ENCODE data around the gene SOHLH2.

DNA sequence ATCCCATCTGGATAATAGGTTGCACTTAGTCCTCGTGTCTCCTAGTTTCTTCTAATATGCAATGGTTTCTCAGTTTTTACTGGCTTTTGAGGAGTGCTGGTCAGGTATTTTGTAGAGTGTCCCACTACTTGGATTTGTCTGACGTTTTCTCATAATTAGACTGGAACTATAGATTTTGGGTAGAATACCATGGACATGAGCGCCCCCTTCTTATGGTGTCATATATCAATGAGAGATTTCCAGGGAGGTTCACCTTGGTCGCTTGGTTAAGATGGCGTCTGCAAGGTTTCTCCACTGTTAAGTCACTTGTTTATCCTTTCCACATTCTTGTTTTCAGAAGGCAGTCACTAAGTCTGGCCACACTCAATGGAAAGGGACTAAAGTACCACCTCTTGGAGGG, 6.7 kb downstream of the SOHLH2 start:
- TF ChIP-seq FOXK1 (CRISPR knock-in tag; IDR thresholded peaks at IDR 0.05) (no peak), TEAD4 (CRISPR knock-in tag; IDR thresholded peaks at IDR 0.05) (no peak), PRRX2 (CRISPR knock-in tag; IDR thresholded peaks at IDR 0.05) (no peak), MYBL2 (CRISPR knock-in tag; IDR thresholded peaks at IDR 0.05) (no peak), ATF1 (CRISPR knock-in tag; IDR thresholded peaks at IDR 0.05) (no peak), ZBTB21 (CRISPR knock-in tag; IDR thresholded peaks at IDR 0.05; ENCODE audit: borderline replicate concordance) (no peak)
- TF ChIP-seq, protein P1, sequence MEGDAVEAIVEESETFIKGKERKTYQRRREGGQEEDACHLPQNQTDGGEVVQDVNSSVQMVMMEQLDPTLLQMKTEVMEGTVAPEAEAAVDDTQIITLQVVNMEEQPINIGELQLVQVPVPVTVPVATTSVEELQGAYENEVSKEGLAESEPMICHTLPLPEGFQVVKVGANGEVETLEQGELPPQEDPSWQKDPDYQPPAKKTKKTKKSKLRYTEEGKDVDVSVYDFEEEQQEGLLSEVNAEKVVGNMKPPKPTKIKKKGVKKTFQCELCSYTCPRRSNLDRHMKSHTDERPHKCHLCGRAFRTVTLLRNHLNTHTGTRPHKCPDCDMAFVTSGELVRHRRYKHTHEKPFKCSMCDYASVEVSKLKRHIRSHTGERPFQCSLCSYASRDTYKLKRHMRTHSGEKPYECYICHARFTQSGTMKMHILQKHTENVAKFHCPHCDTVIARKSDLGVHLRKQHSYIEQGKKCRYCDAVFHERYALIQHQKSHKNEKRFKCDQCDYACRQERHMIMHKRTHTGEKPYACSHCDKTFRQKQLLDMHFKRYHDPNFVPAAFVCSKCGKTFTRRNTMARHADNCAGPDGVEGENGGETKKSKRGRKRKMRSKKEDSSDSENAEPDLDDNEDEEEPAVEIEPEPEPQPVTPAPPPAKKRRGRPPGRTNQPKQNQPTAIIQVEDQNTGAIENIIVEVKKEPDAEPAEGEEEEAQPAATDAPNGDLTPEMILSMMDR (IDR thresholded peaks at IDR 0.05): no peak
- TF ChIP-seq, protein P2, sequence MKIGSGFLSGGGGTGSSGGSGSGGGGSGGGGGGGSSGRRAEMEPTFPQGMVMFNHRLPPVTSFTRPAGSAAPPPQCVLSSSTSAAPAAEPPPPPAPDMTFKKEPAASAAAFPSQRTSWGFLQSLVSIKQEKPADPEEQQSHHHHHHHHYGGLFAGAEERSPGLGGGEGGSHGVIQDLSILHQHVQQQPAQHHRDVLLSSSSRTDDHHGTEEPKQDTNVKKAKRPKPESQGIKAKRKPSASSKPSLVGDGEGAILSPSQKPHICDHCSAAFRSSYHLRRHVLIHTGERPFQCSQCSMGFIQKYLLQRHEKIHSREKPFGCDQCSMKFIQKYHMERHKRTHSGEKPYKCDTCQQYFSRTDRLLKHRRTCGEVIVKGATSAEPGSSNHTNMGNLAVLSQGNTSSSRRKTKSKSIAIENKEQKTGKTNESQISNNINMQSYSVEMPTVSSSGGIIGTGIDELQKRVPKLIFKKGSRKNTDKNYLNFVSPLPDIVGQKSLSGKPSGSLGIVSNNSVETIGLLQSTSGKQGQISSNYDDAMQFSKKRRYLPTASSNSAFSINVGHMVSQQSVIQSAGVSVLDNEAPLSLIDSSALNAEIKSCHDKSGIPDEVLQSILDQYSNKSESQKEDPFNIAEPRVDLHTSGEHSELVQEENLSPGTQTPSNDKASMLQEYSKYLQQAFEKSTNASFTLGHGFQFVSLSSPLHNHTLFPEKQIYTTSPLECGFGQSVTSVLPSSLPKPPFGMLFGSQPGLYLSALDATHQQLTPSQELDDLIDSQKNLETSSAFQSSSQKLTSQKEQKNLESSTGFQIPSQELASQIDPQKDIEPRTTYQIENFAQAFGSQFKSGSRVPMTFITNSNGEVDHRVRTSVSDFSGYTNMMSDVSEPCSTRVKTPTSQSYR (CRISPR knock-in tag; IDR thresholded peaks at IDR 0.05): no peak
- TF ChIP-seq, protein P3, sequence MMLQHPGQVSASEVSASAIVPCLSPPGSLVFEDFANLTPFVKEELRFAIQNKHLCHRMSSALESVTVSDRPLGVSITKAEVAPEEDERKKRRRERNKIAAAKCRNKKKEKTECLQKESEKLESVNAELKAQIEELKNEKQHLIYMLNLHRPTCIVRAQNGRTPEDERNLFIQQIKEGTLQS (CRISPR knock-in tag; conservative IDR thresholded peaks at IDR 0.05): no peak
- TF ChIP-seq, protein P4, sequence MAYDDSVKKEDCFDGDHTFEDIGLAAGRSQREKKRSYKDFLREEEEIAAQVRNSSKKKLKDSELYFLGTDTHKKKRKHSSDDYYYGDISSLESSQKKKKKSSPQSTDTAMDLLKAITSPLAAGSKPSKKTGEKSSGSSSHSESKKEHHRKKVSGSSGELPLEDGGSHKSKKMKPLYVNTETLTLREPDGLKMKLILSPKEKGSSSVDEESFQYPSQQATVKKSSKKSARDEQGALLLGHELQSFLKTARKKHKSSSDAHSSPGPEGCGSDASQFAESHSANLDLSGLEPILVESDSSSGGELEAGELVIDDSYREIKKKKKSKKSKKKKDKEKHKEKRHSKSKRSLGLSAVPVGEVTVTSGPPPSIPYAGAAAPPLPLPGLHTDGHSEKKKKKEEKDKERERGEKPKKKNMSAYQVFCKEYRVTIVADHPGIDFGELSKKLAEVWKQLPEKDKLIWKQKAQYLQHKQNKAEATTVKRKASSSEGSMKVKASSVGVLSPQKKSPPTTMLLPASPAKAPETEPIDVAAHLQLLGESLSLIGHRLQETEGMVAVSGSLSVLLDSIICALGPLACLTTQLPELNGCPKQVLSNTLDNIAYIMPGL (CRISPR knock-in tag; IDR thresholded peaks at IDR 0.05): no peak

Measured in WTC11 (cell line).